GM19395 (cell line): ENCODE data around the gene APMAP.

Source experiments
- ATAC-seq: cut with Tn5 transposase; IDR thresholded peaks from one replicate; pipeline ENCODE4 v1.9.1; 2021; ENCODE audit warnings: mild to moderate bottlenecking, moderate library complexity; ENCODE audit not compliant: unreplicated experiment

The APMAP gene

GRCh38 chr20:24990810-24991252 is 1.7 kb downstream of the APMAP start:
- ATAC-seq, result no peak

GRCh38 chr20:24989162-24989561 is 3.4 kb downstream of the APMAP start:
- no peak for ATAC-seq

DNA sequence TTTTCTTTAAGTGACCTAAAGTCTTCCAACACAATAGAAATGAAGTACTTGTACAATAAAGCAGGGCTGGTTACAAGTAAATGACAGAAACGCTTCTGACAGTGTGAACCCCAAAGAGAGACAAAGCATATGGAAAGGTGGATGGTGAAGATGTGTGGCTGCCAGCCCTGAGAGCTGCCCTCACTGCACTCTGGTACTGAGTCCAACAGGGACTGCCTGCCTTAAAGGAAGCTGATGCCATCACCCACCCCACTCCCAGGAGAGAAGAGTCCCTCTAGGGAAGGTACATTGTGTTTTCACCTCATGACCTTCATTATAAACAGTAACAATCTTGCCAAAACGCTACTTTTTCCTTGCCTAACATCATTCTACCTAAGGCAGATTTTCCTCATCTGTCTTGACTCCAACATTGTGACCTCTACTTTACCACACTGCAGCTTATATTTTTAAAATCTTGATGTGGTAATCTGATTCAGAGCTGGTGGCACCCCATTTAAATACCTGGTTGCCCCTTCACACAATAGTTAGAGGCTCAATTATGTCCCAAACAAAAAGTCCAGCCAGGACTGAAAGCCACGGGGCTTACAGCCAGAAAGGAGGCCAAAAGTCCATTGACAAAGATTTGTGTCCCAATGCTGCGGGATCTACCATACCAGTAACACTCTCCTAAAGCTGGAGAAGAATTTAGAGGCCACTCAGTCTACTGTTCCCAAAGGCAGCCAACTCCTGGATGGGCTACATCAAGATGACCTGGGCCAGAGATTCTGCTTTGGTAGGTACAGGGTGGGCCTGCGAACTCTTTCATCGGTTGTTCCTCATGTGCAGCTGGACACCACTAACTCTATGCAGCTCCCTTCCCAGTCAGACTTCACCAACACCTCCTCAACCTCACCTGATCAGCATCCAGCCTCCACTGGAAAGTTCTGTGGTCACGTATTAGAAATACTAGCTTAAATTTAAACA is 4.4 kb downstream of the APMAP start:
- no peak for ATAC-seq

DNA sequence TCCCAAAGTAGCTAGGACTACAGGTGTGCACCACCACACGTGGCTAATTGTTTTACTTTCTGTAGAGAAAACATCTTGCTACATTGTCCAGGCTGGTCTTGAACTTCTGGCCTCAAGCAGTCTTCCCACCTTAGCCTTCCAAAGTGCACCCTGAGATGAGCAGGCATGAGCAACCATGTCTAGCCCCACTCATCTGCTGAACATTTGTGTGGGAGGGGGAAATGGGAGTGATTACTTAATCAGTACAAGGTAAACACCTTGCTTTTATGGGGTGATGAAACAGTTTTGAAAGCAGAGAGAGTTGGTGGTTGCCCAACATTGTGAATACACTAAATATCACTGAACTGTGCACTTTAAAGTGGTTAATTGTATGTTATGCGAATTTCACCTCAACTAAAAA is 5.3 kb downstream of the APMAP start:
- ATAC-seq, result no peak

DNA sequence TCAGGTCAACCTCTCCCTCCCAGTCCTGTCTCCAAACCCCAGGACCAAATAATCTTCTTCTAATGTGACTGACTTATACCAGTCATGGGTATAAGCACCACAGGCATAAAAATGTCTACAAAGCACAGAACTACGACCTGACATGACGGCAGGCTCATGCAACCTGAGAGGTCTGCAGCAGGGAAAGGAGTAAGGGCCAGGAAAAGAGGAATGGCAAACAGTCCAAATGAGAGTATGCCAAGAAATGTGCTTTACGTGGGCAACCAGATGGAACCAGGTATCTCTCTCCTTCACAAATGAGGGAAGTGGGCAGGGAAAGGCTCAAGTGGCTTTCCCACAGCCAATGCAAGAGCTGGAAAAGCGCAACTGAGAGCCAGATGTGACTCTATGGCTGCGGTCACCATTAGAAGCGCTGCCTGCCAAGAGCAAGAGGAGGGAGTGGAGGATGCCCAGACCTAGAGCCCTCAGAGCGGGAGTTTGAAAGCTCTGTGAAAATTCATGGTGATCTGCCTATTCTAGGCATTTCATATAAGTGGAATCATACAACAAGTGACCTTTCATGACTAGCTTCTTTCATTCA is 6.0 kb downstream of the APMAP start:
- no peak for ATAC-seq

DNA sequence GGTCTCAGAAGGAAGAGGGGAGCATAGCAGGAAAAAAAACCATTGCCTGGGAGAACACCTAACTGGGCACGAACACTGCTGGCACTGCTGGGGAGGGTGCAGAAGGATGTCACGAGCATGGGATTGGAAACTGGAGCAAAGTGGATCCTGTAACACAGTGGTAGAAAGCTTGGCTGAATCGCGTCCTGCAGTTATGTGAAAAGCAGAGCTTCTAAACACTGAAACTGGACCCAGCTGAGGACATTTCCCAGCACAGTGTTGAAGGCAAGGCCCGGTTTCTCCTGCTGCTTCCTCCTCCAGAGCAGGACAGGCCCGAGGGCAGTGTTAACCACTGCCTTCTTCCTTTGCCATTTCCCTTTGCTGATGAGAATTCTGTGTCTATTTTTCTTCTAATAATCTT is 6.7 kb downstream of the APMAP start:
- no peak for ATAC-seq

GRCh38 chr20:24984961-24985640 is 7.5 kb downstream of the APMAP start:
- no peak for ATAC-seq

- no peak for ATAC-seq
These were observed 8.7 kb downstream of the APMAP start for GRCh38 chr20:24983896-24984295.

DNA sequence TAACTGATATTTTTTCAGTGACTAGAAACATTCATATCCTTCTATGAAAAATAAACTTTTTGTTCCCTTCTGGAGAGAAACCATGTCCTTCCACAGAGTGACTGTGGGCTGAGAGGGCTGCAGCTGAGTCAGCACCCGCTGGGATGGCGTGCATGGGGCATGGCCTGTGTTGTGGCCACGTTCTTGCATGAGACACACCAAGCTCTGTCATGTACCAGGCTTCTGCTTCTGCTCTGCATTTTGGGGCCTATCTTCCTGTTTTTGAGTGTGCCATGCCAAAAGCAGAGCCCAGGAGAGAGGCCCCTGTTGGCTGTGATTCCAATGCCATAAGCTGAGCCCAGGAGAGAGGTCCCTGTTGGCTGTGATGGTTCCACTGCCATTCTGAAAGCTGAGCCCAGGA is 10.8 kb downstream of the APMAP start:
- ATAC-seq, result no peak

GRCh38 chr20:24981282-24981681 is 11.3 kb downstream of the APMAP start:
- no peak for ATAC-seq

GRCh38 chr20:24980291-24981053 is 12.1 kb downstream of the APMAP start:
- ATAC-seq, result no peak

GRCh38 chr20:24979036-24979960 is 13.3 kb downstream of the APMAP start:
- no peak for ATAC-seq

- ATAC-seq, result no peak
These were observed 14.0 kb downstream of the APMAP start for GRCh38 chr20:24978513-24978912.

DNA sequence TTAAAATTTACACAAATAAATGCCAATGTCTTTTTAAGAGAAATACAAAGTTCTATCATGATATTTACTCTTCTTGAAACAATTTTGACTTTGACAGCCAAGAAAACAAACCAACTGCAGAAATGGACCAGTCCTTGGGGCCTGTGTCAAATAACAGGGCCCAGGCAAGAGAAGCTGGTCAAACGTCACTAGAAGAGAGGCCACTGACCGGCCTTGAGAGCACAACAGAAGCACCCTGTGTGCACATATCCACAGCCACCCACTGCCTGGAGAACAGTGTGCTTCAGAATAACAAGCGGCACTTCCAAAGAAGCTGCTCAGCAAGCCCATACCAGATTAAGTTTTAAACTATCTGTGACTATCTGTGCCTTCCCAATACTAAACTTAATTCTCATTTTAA is 14.8 kb downstream of the APMAP start:
- ATAC-seq, result no peak

- no peak for ATAC-seq
These were observed 15.2 kb downstream of the APMAP start for GRCh38 chr20:24977336-24977735.

DNA sequence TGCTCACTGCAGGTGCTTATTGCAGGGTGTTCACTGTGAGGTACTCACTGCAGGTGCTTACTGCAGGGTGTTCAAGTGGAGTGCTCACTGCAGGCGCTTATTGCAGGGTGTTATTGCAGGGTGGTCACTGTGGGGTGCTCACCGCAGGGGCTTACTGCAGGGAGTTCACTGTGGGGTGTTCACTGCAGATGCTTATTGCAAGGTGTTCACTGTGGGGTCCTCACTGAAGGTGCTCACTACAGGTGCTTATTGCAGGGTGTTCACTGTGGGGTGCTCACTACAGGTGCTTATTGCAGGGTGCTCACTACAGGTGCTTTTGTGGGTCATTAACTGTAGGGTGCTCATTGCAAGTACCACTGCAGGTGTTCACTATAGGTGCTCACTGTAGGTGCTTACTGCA is 20.2 kb downstream of the APMAP start:
- ATAC-seq, result no peak

DNA sequence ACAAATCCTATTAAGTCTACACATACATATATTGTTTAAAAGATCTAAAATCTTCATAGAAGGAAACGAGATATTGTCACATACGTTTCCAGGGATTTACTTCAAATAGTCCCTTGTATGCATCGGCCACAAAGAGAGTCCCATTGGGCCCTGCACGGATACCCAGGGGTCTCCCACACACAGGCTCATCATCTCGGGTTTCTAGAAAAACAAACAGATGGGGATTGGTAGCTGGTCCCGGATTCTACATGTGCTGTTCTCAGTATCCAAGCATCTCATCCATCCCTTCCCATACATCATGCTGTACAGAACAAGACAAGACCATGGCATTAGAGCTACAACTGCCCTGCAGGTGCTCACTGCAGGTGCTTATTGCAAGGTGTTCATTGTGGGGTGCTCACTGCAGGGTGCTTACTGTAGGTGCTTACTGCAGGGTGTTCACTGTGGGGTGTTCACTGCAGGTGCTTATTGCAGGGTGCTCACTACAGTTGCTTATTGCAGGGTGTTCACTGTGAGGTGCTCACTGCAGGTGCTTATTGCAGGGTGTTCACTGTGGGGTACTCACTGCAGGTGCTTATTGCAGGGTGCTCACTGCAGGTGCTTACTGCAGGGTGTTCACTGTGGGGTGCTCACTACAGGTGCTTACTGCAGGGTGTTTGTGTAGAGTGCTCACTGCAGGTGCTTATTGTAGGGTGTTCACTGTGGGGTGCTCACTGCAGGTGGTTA is 21.0 kb downstream of the APMAP start:
- no peak for ATAC-seq

GRCh38 chr20:24970754-24971153 is 21.8 kb downstream of the APMAP start:
- ATAC-seq, result no peak

DNA sequence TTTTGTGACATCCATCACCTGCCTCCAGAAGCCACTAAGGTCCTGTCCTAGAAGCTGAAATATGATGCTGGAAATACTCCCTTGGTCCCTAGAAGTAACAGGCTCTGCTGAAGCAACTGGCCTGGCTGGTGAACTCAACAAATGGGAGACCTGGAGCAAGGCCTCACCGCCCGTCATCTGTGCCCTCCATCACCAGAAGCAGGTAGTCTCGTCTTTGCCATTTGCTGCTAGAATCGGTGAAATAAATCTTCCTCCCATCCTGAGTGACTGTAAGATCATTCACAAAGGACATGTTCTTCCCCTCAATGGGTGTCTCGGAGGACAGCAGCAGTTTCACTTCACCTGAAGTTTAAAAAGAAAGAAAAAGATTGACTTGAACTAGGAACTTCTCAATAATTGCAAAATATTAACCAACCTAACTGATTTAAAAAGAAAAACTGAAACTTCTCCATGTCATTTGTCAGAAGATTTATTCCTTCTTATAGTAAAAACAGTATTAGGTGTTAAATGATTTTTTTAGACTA is 22.5 kb downstream of the APMAP start:
- no peak for ATAC-seq
